Immature natural killer cell (primary cell): Measurements from ENCODE around the gene OSR1. TPM values are rescaled to one million over a fixed set of nuclear protein-coding genes. Genes with fewer than 3 reads are reported as not detected.
A peak's percentile ranks its signal among the peaks of the same experiment; 100 is the strongest.
"Not testable (repeated sequence)": the region's sequence is repeated elsewhere in the genome, so short reads cannot be mapped to it uniquely, and the experiment has no call there.

Source experiments
- DNase-seq, 3 donors: peaks; one replicate each; pipeline ENCODE4 v3.0.0; 2022; ENCODE audit warnings: mixed read lengths in 1 of 3
- H3K27ac Mint-ChIP-seq, 6 donors: one replicate each; pipeline ENCODE4 v1.8.0; 2020; ENCODE audit warnings: mixed read lengths in 6 of 6, mild to moderate bottlenecking in 5 of 6, inconsistent platforms in 4 of 6, moderate library complexity in 3 of 6
- H3K27me3 Mint-ChIP-seq, 3 donors: one replicate each; pipeline ENCODE4 v1.8.0; 2020 to 2021; ENCODE audit warnings: low read depth in 3 of 3, mild to moderate bottlenecking in 3 of 3, mixed read lengths in 3 of 3, moderate library complexity in 3 of 3, inconsistent platforms in 1 of 3
- H3K36me3 Mint-ChIP-seq, 3 donors: one replicate each; pipeline ENCODE4 v1.8.0; 2020; ENCODE audit warnings: mixed read lengths in 3 of 3, inconsistent platforms in 2 of 3, mild to moderate bottlenecking in 2 of 3
- H3K4me1 Mint-ChIP-seq, 2 donors: one replicate each; pipeline ENCODE4 v1.8.0; 2020; ENCODE audit warnings: inconsistent platforms in 2 of 2, mild to moderate bottlenecking in 2 of 2, mixed read lengths in 2 of 2, moderate library complexity in 1 of 2
- H3K4me3 Mint-ChIP-seq, 5 donors: one replicate each; pipeline ENCODE4 v1.8.0; 2020; ENCODE audit warnings: mild to moderate bottlenecking in 5 of 5, mixed read lengths in 5 of 5, inconsistent platforms in 3 of 5, moderate library complexity in 3 of 5
- H3K9me3 Mint-ChIP-seq, 6 donors: one replicate each; pipeline ENCODE4 v1.8.0; 2020; ENCODE audit warnings: mild to moderate bottlenecking in 6 of 6, mixed read lengths in 6 of 6, inconsistent platforms in 4 of 6, moderate library complexity in 3 of 6
- polyA plus RNA-seq, 3 donors: library from polyadenylated mRNA; unstranded; fragments of 300-500 nt; fragmentation: Illumina TruSeq; gene quantifications; one replicate each; pipeline ENCODE4 v1.2.3, GENCODE V29; 2021

The OSR1 gene
- not detected for polyA plus RNA-seq

DNA sequence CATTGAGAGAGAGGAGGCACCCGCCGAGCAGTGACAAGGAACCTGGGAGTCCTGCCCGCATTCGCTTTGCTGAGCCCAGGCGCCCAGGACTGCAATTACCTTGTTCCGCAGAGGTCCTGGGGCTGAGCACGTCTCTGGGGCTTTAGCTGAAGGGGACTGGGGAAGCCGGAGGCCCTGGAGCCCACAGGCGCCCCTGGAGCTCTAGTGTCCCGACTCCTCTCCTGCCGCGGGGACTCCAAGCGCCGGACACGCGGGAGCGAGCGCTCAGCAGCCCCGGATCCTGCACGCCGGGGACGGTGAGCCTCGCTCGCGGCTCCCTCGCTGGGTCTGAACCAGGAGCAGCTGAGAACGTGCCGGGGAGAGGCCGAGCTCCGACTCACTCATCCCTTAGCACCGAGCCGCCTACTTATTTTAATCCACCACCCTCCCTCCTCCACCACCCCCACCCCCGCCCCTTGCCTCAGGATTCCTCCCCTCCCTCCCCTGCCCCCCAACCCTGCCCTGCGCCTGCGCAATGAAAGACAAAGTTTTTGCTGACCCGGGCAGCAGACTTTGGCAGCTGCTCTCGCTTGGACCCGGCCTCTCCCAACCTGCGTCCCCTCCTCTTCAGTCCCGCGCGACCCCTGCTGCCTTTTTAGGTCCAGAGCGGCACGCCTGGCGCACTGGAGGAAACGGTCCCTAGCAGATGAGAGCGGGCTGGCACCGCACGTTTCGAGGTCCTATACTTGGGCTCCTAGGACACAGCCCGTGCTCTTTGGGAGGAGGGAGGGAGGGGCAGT lies at the start of gene OSR1:
OSR1 (minus strand) TSS at position 382 of the 779 bp plus-strand sequence. CDS start 4,818 bp downstream, outside the sequence.
- no peaks in the 10 kb centered on the region for H3K36me3 Mint-ChIP-seq
- H3K9me3 Mint-ChIP-seq, result no peaks in the 10 kb centered on the region
- DNase-seq, result no peak
- H3K27ac Mint-ChIP-seq, result no peak within 1 kb of the TSS
- peaks cover 45 to 63% (median 60%) of the 10 kb centered on the region in 3 donors for H3K27me3 Mint-ChIP-seq
- H3K4me3 Mint-ChIP-seq, result peak within 1 kb of the TSS; percentile 48 to 59 (median 55)
- peaks cover 53 to 55% of the 10 kb centered on the region in 2 donors for H3K4me1 Mint-ChIP-seq

DNA sequence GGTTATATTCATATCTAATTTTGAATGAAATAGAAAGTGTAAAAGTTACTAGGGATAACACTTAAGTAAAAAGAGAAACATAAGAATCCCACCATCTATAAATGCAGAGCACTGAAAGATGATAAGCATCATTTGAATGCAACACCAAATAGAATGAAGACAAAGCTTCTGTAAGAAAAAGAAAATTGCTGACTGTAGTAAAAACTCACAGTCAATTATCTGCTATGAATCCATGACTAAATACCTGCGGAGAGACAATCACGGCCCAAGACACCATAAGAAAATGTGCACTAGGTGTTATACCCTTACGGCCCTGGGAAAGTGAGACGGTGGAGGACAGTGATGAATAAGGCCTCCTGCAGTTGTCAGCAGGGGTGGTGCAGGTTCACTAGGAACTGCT lies 45.4 kb upstream of the OSR1 start:
- Mint-ChIP-seq H3K4me3 (no peak overlapping the region), H3K9me3 (peaks cover 0 to 5% (median 0%) of the 10 kb centered on the region in 6 donors), H3K27ac (no peak overlapping the region), H3K4me1 (no peaks in the 10 kb centered on the region), H3K27me3 (peaks cover 1 to 4% (median 2%) of the 10 kb centered on the region in 3 donors), H3K36me3 (no peaks in the 10 kb centered on the region)
- no peak for DNase-seq

DNA sequence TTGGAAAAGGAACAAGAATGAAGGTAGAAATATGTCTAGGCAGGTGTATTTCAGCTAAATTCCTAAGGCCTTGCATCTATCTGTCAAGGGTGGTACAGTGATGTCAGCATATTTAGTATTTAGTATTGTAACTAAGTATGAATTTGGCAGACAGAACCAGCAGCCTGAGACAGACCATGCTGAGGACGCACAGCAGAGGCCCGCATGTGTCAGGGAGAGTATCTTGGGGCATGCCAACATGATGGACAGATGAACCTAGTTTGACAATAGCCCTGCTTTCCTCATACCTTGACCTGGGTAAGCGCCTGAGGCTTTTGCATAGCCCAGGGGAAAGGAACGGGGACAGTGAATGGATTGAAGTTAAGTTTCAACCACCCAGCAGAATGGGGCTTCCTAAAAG lies 33.8 kb upstream of the OSR1 start:
- peaks cover 0 to 4% (median 2%) of the 10 kb centered on the region in 3 donors for H3K27me3 Mint-ChIP-seq
- H3K27ac Mint-ChIP-seq, result no peak overlapping the region
- H3K4me1 Mint-ChIP-seq, result no peaks in the 10 kb centered on the region
- no peaks in the 10 kb centered on the region for H3K9me3 Mint-ChIP-seq
- no peak overlapping the region for H3K4me3 Mint-ChIP-seq
- DNase-seq, result no peak
- no peaks in the 10 kb centered on the region for H3K36me3 Mint-ChIP-seq

DNA sequence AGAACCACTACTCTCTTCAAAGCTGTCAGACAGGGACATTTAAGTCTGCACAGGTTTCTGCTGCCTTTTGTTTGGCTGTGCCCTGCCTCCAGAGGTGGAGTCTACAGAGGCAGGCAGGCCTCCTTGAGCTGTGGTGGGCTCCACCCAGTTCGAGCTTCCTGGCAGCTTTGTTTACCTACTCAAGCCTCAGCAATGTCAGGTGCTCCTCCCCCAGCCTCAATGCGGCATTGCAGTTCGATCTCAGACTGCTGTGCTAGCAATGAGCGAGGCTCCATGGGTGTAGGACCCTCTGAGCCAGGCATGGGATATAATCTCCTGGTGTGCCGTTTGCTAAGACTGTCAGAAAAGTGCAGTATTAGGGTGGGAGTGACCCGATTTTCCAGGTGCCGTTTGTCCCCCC lies 31.0 kb upstream of the OSR1 start:
- not testable (repeated sequence) for H3K4me1 Mint-ChIP-seq, H3K27me3 Mint-ChIP-seq, H3K27ac Mint-ChIP-seq, H3K9me3 Mint-ChIP-seq, H3K4me3 Mint-ChIP-seq, H3K36me3 Mint-ChIP-seq, DNase-seq

DNA sequence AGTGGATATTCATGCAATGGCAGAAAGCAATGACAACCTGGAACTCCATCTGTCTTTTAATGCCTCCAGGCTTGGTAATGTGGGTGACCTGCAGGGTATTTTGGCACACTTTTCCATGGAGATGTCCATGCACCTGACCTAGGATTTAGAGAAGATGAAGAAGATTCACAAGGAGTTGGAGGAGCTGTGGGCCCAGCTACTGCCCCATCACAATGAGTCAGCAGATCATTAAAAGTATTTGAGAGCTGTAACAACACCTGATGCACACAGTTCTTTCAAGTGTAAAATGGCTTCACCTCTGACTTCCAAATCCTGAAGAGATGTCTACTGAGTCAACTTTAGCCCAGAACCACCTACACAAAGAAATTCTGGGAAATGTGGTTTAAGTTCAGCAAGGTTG lies 22.1 kb upstream of the OSR1 start:
- no peak for DNase-seq
- Mint-ChIP-seq H3K4me1 (no peaks in the 10 kb centered on the region), H3K27ac (no peak overlapping the region), H3K4me3 (no peak overlapping the region), H3K27me3 (peaks cover 2 to 6% (median 4%) of the 10 kb centered on the region in 3 donors), H3K9me3 (no peaks in the 10 kb centered on the region), H3K36me3 (no peaks in the 10 kb centered on the region)

DNA sequence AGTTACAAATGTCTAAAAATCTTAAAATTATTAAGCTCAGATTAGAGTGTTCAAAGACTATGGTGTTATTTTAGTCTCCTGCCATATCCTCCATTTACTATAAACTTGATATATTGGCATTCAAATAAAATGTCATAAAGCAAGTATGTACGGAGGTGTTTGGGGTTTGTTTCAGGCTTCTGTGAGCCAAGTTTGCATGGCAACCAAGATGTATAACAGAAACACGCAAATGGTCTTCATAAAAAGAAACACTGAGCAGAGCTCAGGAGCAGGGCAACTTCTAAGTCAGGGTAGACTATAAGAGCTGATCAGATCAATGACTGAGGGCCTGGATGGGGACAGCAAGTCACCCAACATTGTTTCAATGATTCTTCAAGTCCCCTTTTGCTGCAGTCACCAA lies 20.5 kb upstream of the OSR1 start:
- no peak overlapping the region for H3K27ac Mint-ChIP-seq
- H3K36me3 Mint-ChIP-seq, result no peaks in the 10 kb centered on the region
- no peak for DNase-seq
- no peaks in the 10 kb centered on the region for H3K9me3 Mint-ChIP-seq
- no peak overlapping the region for H3K4me3 Mint-ChIP-seq
- H3K27me3 Mint-ChIP-seq, result peaks cover 2 to 6% (median 5%) of the 10 kb centered on the region in 3 donors
- no peaks in the 10 kb centered on the region for H3K4me1 Mint-ChIP-seq

DNA sequence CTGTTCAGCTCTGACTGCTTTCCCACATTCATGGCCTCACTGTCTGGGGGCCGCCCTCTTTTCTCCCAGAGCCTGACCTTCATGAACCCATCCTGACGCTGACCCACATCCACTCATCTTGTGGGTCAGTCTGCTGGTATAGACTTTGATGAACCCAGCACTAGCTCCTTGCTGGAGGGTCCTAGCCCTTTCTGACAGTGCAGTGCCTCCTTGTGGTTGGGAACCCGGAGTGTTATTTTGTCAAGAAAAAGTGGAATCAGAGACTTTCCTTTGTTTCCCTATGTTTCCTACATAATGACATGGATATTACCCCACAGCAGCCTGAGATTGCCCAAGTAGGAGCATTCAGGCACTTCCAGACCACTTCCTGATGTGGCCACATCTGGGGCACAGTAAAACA lies 19.3 kb upstream of the OSR1 start:
- no peak overlapping the region for H3K27ac Mint-ChIP-seq
- H3K4me1 Mint-ChIP-seq, result no peaks in the 10 kb centered on the region
- H3K4me3 Mint-ChIP-seq, result no peak overlapping the region
- no peaks in the 10 kb centered on the region for H3K36me3 Mint-ChIP-seq
- peaks cover 4 to 8% (median 6%) of the 10 kb centered on the region in 3 donors for H3K27me3 Mint-ChIP-seq
- no peaks in the 10 kb centered on the region for H3K9me3 Mint-ChIP-seq
- DNase-seq, result no peak

DNA sequence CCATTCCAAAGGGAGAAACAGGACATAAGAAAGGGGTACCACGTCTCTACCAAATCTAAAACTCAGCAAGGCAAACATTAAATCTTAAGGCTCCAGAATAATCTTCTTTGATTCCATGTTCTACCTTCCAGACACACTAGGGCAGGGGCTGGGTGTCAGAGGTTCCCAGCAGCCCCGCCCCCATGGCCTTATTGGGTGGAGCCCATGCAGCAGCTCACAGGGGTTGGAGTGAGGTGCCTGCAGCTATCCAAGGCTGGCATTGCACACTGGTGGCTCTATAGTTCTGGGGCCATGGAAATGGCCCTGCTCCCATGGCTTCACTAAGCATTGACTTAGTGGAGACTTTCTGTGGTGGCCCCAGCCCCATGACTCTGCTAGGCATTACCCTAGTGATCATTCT lies 14.9 kb upstream of the OSR1 start:
- Mint-ChIP-seq H3K36me3 (no peaks in the 10 kb centered on the region), H3K27me3 (peaks cover 4 to 9% (median 6%) of the 10 kb centered on the region in 3 donors)

DNA sequence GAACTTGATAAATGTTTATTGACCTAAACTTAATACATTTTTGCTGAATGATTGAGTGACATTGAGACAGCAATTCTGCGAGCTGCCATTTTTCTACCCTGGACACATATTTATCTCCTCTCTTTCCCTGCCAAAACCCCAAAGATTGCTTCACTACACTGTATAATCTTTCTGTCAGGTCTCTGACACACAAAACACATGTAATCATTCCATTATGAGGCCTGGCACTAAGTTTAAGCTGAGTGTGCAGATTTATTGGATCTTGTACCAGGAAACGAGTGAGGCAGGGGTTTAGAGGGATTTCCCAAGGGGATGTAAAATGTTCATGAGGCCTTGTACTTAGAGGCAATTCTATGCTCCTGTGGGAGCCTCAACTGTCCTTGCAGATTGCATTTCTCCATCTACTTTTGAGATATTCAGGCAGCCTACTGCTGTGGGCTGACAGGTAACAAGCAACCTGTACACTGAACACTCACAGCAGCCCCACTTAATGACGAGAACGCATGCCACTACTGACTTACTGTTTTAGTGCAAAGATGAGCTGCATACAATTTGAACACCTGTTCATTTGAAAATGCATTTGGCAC lies 13.7 kb upstream of the OSR1 start:
- H3K36me3 Mint-ChIP-seq, result no peaks in the 10 kb centered on the region
- no peaks in the 10 kb centered on the region for H3K4me1 Mint-ChIP-seq
- peaks cover 4 to 6% (median 4%) of the 10 kb centered on the region in 3 donors for H3K27me3 Mint-ChIP-seq

More for the DNA sequence above, 14.9 kb upstream of the OSR1 start:
- DNase-seq, result no peak
- Mint-ChIP-seq H3K4me1 (no peaks in the 10 kb centered on the region), H3K4me3 (no peak overlapping the region), H3K9me3 (no peaks in the 10 kb centered on the region), H3K27ac (no peak overlapping the region)

DNA sequence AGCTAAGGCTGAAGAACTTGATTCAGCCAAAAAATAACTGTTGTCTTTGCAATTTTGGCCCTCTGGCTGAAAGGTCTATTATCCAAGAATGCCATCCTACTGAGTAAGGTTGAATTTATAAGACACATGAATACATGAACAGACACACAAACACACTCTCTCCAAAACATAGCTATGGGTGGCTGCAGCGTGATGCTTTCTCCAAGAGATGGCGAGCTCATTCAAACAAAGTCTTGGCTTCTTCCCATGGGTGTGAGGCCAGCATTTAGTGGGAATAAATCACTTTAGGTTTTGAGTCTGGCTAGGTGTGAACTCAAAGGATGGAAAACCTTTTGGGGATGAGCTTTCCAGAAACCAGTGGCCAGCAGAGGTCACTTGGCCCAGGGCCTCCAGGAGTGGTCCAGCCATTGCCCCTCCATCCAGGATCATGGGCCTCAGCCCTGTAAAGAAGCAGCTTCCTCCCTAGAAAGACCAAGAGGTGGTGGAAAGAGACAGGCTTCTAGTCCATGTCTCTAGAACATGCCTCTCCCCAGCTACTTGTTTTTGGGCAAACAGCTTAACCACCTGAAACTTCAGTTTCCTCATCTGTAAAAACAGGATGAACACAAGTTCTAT lies 11.0 kb upstream of the OSR1 start:
- no peaks in the 10 kb centered on the region for H3K4me1 Mint-ChIP-seq
- H3K27me3 Mint-ChIP-seq, result peaks cover 3 to 6% (median 4%) of the 10 kb centered on the region in 3 donors
- no peaks in the 10 kb centered on the region for H3K36me3 Mint-ChIP-seq
- DNase-seq, result no peak
- H3K27ac Mint-ChIP-seq, result no peak overlapping the region
- no peaks in the 10 kb centered on the region for H3K9me3 Mint-ChIP-seq
- no peak overlapping the region for H3K4me3 Mint-ChIP-seq

More for the DNA sequence above, 13.7 kb upstream of the OSR1 start:
- Mint-ChIP-seq H3K27ac (no peak overlapping the region), H3K4me3 (no peak overlapping the region), H3K9me3 (no peaks in the 10 kb centered on the region)
- no peak for DNase-seq

DNA sequence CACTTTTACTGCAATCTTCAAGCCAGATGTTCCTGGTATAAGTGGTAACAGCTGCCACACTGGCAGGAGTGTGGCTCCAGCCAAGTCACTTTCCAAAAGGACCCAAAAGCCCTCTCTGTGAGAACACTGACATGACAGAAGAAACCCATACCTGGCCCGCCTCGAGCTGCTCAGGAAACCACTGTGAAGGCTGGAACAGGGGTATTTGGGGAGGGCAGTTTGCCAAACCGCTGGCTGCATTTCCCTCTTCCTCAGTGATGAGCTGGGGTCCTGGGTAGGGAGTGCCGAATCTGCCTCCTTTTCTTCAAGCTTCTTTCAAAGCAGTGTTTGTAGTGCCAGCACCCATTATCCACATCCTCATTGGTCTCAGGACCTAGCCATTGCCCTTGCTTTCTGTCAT lies 10.3 kb upstream of the OSR1 start:
- peaks cover 0 to 3% of the 10 kb centered on the region in 2 donors for H3K4me1 Mint-ChIP-seq
- H3K27ac Mint-ChIP-seq, result no peak overlapping the region
- no peak overlapping the region for H3K4me3 Mint-ChIP-seq
- no peaks in the 10 kb centered on the region for H3K36me3 Mint-ChIP-seq
- no peak for DNase-seq
- peaks cover 0 to 6% (median 4%) of the 10 kb centered on the region in 3 donors for H3K27me3 Mint-ChIP-seq
- no peaks in the 10 kb centered on the region for H3K9me3 Mint-ChIP-seq

DNA sequence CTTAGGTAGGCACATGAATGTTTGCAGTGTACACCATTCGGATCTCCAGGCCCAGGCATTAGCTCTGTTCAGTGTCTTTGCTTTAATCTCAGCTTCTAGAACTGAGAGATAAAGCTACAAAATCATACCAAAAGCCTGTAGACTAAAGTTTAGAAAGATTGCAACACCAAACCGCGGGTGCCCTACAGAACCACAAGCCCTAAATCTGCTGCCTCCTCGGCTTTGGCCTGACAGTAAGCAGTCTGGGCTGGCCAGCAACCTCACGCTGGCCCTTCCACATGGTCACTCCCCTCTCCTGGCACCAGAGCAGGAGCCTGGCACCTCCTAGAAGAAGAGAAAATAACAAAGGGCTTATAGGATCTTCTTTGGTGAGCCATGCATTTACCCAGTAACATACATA lies 8.9 kb upstream of the OSR1 start:
- peaks cover 13 to 18% of the 10 kb centered on the region in 2 donors for H3K4me1 Mint-ChIP-seq
- H3K27ac Mint-ChIP-seq, result no peak overlapping the region
- no peaks in the 10 kb centered on the region for H3K9me3 Mint-ChIP-seq
- H3K27me3 Mint-ChIP-seq, result peaks cover 6 to 15% (median 7%) of the 10 kb centered on the region in 3 donors
- no peak overlapping the region for H3K4me3 Mint-ChIP-seq
- no peak for DNase-seq
- no peaks in the 10 kb centered on the region for H3K36me3 Mint-ChIP-seq

DNA sequence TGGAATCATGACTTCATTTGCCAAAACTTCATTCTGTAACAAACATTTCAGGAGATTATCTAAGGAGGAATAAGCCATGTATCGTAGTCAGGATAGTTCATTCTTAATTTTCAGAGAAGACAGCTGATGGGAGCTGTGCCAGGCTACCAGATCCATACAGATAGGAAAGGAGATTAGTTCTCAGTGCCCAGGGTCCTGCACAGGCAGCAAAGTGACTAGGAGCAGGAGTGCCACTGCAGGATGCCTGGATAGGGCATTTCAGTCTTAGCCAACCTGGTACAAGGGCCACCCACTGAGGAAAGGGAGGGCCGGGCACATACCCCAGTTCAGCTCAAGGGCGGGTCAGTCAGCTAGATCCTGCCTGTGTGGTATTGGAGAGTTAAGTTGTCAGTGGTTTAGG lies 6.7 kb upstream of the OSR1 start:
- Mint-ChIP-seq H3K4me1 (peaks cover 30 to 40% of the 10 kb centered on the region in 2 donors), H3K27ac (peak overlapping the region in 1 of 6 donors; percentile 33), H3K27me3 (peaks cover 17 to 32% (median 20%) of the 10 kb centered on the region in 3 donors), H3K4me3 (no peak overlapping the region), H3K9me3 (no peaks in the 10 kb centered on the region), H3K36me3 (no peaks in the 10 kb centered on the region)
- no peak for DNase-seq

DNA sequence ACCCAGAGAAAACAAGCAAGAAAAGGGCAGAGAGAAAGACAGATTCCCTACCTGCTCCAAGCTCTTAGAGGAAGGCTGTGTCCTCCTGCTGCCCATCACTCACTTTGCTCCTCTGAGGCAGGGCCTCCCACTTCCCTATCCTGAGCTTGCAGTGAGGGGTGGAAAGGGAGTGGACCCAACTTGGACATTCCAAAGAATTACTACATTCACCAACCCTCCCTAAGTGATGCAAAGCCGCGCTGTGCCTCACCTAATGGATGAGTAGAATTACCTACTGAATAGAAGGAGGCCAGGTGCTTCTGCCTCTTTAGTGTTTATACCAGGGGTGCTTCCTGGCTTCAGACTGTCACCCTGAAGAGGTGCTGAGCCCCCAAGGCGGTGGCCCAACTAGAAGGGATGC lies 5.6 kb upstream of the OSR1 start:
- Mint-ChIP-seq H3K4me3 (peak overlapping the region; percentile 93 to 100 (median 97)), H3K9me3 (no peaks in the 10 kb centered on the region)

More for the DNA sequence above, 5.6 kb upstream of the OSR1 start:
- Mint-ChIP-seq H3K27ac (peak overlapping the region in 4 of 6 donors; percentile 41 to 91 (median 77)), H3K27me3 (peaks cover 22 to 31% (median 25%) of the 10 kb centered on the region in 3 donors), H3K4me1 (peaks cover 33 to 40% of the 10 kb centered on the region in 2 donors), H3K36me3 (no peaks in the 10 kb centered on the region)
- no peak for DNase-seq
